Stomach (tissue), 9 donors: ENCODE results near the gene APOL1. TPM values are rescaled to one million over a fixed set of nuclear protein-coding genes. Genes with fewer than 3 reads are reported as not detected.

Experiments used
- DNase-seq, 2 donors: peaks; one replicate each; pipeline versions ENCODE4 v3.0.0 to v3.0.0-alpha.2; 2013 to 2019
- H3K27ac ChIP-seq, 5 donors: fragments of 200-600 bp in 4 of 5; sonication (generic) in 4 of 5; one replicate each; pipeline ENCODE4 v1.5.1; 2013 to 2019; ENCODE audit warnings: mild to moderate bottlenecking in 1 of 5, moderate library complexity in 1 of 5
- H3K27me3 ChIP-seq, 3 donors: fragments of 200-600 bp; sonication (generic); one replicate each; pipeline ENCODE4 v1.5.1; 2017 to 2019; ENCODE audit warnings: mixed run types in 1 of 3
- H3K36me3 ChIP-seq, 4 donors: fragments of 200-600 bp; sonication (generic); 1 replicate in 3 of 4; 2 replicates in 1 of 4; pipeline ENCODE4 v1.5.1; 2016 to 2019
- H3K4me1 ChIP-seq, 4 donors: fragments of 200-600 bp; sonication (generic); one replicate each; pipeline ENCODE4 v1.5.1; 2016 to 2019
- H3K4me3 ChIP-seq, 4 donors: fragments of 200-600 bp; sonication (generic) in 3 of 4; one replicate each; pipeline ENCODE4 v1.5.1; 2016 to 2019; ENCODE audit warnings: mild to moderate bottlenecking in 1 of 4
- H3K9me3 ChIP-seq, 4 donors: fragments of 200-600 bp; sonication (generic); one replicate each; pipeline ENCODE4 v1.5.1; 2016 to 2019
- EP300 ChIP-seq: sonication (generic); formaldehyde crosslinking; IDR thresholded peaks from one replicate; pipeline ENCODE4 v1.6.1; 2017; ENCODE audit warnings: antibody characterized with exemption
- POLR2A ChIP-seq, 4 donors: fragments of 450-650 bp; IDR thresholded peaks; one replicate each; pipeline ENCODE4 v1.6.1; 2016; ENCODE audit warnings: antibody characterized with exemption in 4 of 4, control low read depth in 2 of 4, mild to moderate bottlenecking in 1 of 4, moderate library complexity in 1 of 4
- POLR2AphosphoS5 ChIP-seq, 3 donors: sonication (generic); formaldehyde crosslinking; IDR thresholded peaks; one replicate each; pipeline ENCODE4 v1.6.1; 2016; ENCODE audit warnings: antibody characterized with exemption in 3 of 3
- WGBS, 5 donors: extraction: QIAGEN DNeasy Blood & Tissue Kit in 3 of 5; methylation state at CpG; one replicate each; pipeline versions ENCODE4 v1.1.5 to v1.1.7; 2013 to 2018; 5-methylcytosine and 5-hydroxymethylcytosine counted together
- intact Hi-C: fragments of 100-400 bp; cut with DNase I; formaldehyde crosslinking; loops from one replicate; pipeline ENCODE4 v1.15.1; 2023; ENCODE audit warnings: low total_unique reads
- polyA plus RNA-seq, 3 donors: library from polyadenylated mRNA; stranded (reverse); fragments of 200-250 nt; gene quantifications; one replicate each; pipeline ENCODE4 v1.2.3, GENCODE V29; 2013
- total RNA-seq, 5 donors: library from RNA; depleted of rRNA; stranded (reverse); fragments of >200 nt; gene quantifications; one replicate each; pipeline versions ENCODE4 v1.1.0 to v1.2.3, GENCODE V29; 2014 to 2016
- TF ChIP-seq, protein P1 (sequence below), 7 experiments: fragments of 450-650 bp in 4 of 7; fragments of 200-600 bp in 3 of 7; sonication (generic) in 3 of 7; IDR thresholded peaks; one replicate each; pipeline ENCODE4 v1.5.1; 2016 to 2019; ENCODE audit warnings: antibody characterized with exemption in 7 of 7, control low read depth in 2 of 7, mild to moderate bottlenecking in 1 of 7
- donor health status: healthy with polysubstance abuse.
- donor health status: Bipolar disorder and iron deficiency.
- donor health status: healthy.

The APOL1 gene
- total and polyA plus RNA-seq, 8 donors: 5.2 to 87.5 (median 38.5) TPM

DNA sequence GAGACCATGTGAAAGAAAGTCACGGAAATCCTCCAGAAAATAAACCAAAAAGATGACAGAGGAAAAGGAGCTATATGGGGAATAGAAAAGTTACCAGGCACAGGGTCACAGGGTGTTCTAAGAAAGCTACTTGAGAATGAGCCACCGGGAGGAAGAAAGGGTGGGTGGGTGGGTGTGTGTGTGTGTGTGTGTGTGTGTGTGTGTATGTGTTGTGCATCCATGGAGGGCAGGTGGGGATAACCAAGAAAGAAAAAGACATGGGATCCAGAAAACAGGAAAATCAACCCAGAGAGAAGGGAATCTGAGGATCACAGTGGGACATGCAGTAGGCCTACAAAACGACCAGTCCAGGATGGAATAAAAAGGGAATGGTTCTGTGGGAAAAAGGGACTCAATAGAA is 17.3 kb upstream of the APOL1 start:
- peaks cover 21 to 63% (median 41%) of the 10 kb centered on the region in 4 donors for H3K36me3 ChIP-seq
- intact Hi-C loops: no loop called here
- no peaks in the 10 kb centered on the region for H3K9me3 ChIP-seq
- H3K4me1 ChIP-seq: peaks cover 37 to 67% (median 56%) of the 10 kb centered on the region in 4 donors
- no peak for DNase-seq
- H3K27ac ChIP-seq: no peak overlapping the region
- no peaks in the 10 kb centered on the region for H3K27me3 ChIP-seq
- TF ChIP-seq, protein P1, sequence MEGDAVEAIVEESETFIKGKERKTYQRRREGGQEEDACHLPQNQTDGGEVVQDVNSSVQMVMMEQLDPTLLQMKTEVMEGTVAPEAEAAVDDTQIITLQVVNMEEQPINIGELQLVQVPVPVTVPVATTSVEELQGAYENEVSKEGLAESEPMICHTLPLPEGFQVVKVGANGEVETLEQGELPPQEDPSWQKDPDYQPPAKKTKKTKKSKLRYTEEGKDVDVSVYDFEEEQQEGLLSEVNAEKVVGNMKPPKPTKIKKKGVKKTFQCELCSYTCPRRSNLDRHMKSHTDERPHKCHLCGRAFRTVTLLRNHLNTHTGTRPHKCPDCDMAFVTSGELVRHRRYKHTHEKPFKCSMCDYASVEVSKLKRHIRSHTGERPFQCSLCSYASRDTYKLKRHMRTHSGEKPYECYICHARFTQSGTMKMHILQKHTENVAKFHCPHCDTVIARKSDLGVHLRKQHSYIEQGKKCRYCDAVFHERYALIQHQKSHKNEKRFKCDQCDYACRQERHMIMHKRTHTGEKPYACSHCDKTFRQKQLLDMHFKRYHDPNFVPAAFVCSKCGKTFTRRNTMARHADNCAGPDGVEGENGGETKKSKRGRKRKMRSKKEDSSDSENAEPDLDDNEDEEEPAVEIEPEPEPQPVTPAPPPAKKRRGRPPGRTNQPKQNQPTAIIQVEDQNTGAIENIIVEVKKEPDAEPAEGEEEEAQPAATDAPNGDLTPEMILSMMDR (IDR thresholded peaks at IDR 0.05): no peak
- no peak for TF ChIP-seq POLR2A (IDR thresholded peaks at IDR 0.05)
- no peak for TF ChIP-seq POLR2AphosphoS5 (IDR thresholded peaks at IDR 0.05)
- no peak for TF ChIP-seq EP300
- WGBS, 5 donors: 75 to 83% (median 80%) methylated on average over 3 of the region's 3 CpGs
- peak overlapping the region in 1 of 4 donors; percentile 69 for H3K4me3 ChIP-seq

DNA sequence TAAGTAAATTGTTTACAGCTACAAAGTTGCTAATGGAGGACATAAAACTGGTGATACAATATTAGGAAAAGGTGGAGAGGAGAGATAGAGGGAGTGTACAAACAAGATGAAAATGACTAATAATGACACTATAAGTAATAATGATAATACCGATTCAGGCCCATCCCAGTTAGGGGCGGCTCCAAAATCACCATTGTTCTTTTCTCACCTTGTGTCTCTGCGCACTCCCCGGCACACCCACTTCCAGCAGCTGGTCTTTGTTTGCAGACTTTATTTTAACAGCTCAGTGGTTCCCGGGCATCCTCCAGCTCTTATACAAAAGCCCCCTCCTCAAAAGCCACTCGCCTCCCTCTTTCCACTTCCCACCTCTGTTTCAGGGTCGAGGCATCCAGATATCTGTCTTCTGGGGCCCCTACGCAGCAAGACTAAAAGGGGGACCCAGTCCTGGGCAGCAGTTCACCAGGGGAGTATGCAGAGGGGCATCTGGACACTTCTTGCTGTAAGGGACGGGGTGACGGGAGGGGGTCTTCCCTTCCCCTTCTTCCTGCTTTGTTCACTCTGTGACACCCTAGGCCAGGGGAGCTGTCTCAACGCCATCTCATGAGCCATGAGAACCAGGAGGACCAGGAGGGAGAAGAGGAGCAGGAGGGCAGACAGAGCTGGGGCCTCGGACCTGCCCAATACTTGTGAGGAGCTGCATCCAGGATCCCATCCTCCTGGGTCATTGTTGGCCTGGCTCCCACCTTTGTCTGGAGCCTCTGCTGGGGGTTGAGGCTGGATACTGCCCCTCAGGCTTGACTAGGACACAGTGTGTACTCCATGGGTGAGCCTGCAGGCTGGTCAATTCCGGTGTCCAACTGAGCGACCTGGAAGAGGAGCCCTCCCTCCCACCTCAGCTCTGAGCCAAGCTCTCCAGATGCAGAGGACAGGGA is 16.3 kb upstream of the APOL1 start:
- peak overlapping the region in 4 of 5 donors; percentile 90 to 95 (median 94) for H3K27ac ChIP-seq
- DNase-seq: no peak
- intact Hi-C loops: no loop called here
- peak overlapping the region; percentile 56 to 71 (median 68) for H3K4me3 ChIP-seq
- H3K4me1 ChIP-seq: peaks cover 37 to 67% (median 56%) of the 10 kb centered on the region in 4 donors
- peaks cover 12 to 52% (median 30%) of the 10 kb centered on the region in 4 donors for H3K36me3 ChIP-seq
- H3K27me3 ChIP-seq: no peaks in the 10 kb centered on the region
- TF ChIP-seq, protein P1 (IDR thresholded peaks at IDR 0.05): no peak
- no peak for TF ChIP-seq POLR2A (IDR thresholded peaks at IDR 0.05)
- TF ChIP-seq POLR2AphosphoS5 (IDR thresholded peaks at IDR 0.05): no peak
- TF ChIP-seq EP300: no peak
- H3K9me3 ChIP-seq: no peaks in the 10 kb centered on the region
- WGBS, 5 donors: 77 to 83% (median 79%) methylated on average over 13 to 14 of the region's 14 CpGs

DNA sequence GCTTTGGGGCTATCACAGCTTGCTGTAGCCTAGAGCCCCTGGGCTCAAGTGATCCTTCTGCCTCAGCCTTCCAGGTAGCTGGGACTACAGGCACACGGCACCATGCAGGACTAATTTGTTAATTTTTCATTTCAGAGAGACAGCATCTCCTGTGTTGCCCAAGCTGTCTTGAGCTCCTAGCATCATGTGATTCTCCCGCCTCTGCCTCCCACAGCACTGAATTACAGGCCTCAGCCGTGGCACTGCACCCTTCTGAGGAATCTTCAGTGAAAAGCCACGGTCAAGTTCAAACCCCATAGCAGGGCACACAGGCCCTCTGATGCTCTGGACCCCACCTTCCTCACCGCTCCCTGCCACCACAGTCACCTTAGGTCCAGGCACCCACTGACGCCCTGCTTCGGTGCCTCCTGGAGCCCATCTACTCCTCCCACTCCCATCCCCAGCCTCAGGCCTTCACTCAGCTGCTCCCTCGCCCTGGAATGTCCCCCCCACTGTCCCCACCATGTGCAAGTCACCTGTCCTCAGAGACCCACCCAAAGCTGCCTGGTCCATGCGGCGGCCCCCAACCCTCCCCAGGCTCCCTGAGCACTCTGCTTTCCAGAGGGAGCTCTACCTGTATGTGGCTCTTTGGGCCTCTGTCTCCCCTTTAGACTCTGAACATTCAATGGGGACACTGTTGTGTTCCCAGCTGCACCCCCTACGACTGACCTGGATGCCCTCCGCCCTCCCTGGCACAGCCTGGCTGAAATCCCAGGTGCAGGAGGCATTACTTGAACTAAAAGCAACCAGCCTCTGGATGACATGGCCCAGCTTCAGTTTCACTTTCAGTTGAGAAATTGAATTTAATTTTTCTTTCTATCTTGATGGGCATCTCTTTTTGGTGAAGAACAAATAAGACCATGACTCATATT is 15.2 kb upstream of the APOL1 start:
- Histone ChIP-seq H3K27ac (peak overlapping the region; percentile 41 to 95 (median 93)), H3K4me3 (peak overlapping the region; percentile 56 to 71 (median 68)), H3K36me3 (peaks cover 6 to 41% (median 20%) of the 10 kb centered on the region in 4 donors), H3K4me1 (peaks cover 37 to 67% (median 55%) of the 10 kb centered on the region in 4 donors), H3K27me3 (no peaks in the 10 kb centered on the region), H3K9me3 (no peaks in the 10 kb centered on the region)
- WGBS, 5 donors: 52 to 64% (median 55%) methylated on average over 12 of the region's 12 CpGs
- DNase-seq: peak in 1 of 2 donors; percentile 54
- TF ChIP-seq EP300 (no peak), POLR2A (IDR thresholded peaks at IDR 0.05) (no peak), POLR2AphosphoS5 (IDR thresholded peaks at IDR 0.05) (no peak)
- TF ChIP-seq, protein P1 (IDR thresholded peaks at IDR 0.05): no peak
- intact Hi-C loops: no loop called here
